Gastrocnemius medialis (tissue), 4 donors: ENCODE data around the gene LSAMP.

Experiments
- POLR2A ChIP-seq, 2 donors: fragments of 450-650 bp; IDR thresholded peaks; one replicate each; pipeline ENCODE4 v1.6.1; 2017; ENCODE audit warnings: antibody characterized with exemption in 2 of 2, mild to moderate bottlenecking in 2 of 2, moderate library complexity in 2 of 2
- TF ChIP-seq, protein P1 (sequence below), 5 experiments: fragments of 450-650 bp in 3 of 5; fragments of 200-600 bp in 2 of 5; sonication (generic) in 2 of 5; IDR thresholded peaks in 4 of 5; conservative IDR thresholded peaks in 1 of 5; 1 replicate in 4 of 5; 2 replicates in 1 of 5; pipeline ENCODE4 v1.5.1; 2016 to 2019; ENCODE audit warnings: antibody characterized with exemption in 5 of 5, mild to moderate bottlenecking in 3 of 5, moderate library complexity in 3 of 5

DNA sequence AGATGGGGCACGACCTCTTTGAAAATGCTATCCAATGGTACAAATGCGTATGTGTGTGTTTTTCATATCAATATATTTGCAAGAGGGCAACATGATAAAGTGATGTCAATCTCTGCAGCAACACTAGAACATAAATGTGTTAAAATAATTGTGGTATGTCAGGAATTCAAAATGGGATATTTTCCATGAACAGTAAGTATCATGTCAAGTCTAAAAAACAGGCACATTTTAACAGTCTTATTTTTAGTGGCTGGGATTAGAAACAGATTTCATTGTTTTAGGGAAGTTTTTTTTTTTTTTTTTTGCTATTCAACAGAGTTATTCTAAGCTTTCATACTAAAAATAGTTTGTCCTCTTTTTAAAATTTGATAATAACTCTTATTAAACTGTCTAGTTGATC lies 612.2 kb downstream of the LSAMP start:
- TF ChIP-seq, protein P1, sequence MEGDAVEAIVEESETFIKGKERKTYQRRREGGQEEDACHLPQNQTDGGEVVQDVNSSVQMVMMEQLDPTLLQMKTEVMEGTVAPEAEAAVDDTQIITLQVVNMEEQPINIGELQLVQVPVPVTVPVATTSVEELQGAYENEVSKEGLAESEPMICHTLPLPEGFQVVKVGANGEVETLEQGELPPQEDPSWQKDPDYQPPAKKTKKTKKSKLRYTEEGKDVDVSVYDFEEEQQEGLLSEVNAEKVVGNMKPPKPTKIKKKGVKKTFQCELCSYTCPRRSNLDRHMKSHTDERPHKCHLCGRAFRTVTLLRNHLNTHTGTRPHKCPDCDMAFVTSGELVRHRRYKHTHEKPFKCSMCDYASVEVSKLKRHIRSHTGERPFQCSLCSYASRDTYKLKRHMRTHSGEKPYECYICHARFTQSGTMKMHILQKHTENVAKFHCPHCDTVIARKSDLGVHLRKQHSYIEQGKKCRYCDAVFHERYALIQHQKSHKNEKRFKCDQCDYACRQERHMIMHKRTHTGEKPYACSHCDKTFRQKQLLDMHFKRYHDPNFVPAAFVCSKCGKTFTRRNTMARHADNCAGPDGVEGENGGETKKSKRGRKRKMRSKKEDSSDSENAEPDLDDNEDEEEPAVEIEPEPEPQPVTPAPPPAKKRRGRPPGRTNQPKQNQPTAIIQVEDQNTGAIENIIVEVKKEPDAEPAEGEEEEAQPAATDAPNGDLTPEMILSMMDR (IDR thresholded peaks at IDR 0.05 in 4 of 5, conservative IDR thresholded peaks at IDR 0.05 in 1 of 5), result no peak
- TF ChIP-seq POLR2A (IDR thresholded peaks at IDR 0.05), result no peak
